Caco-2 (cell line): Measurements from ENCODE around the gene LDAH. TPM values are rescaled to one million over a fixed set of nuclear protein-coding genes. Genes with fewer than 3 reads are reported as not detected.

Experiments used
- total RNA-seq: library from RNA; stranded (reverse); gene quantifications from 2 replicates; pipeline ENCODE4 v1.2.3, GENCODE V29; 2022

Gene LDAH
- total RNA-seq, 1 experiment from 2014 or later, result 40.5 TPM

Other genes starting within 250 kb of the LDAH start
- 26.5 and 31.1 TPM in 2 replicates for gene HS1BP3, start 172.0 kb downstream of the LDAH start, total RNA-seq
- 1.7 and 1.8 TPM in 2 replicates for gene GDF7, start 156.0 kb downstream of the LDAH start, total RNA-seq
- 190 and 234 TPM in 2 replicates for gene APOB, start 221.0 kb upstream of the LDAH start, total RNA-seq